Measurements from ENCODE around the gene MAD2L1. TPM values are rescaled to one million over a fixed set of nuclear protein-coding genes. Genes with fewer than 3 reads are reported as not detected.

Gene MAD2L1
- total RNA-seq, 1 experiment from 2014 or later = 43.7 TPM

DNA sequence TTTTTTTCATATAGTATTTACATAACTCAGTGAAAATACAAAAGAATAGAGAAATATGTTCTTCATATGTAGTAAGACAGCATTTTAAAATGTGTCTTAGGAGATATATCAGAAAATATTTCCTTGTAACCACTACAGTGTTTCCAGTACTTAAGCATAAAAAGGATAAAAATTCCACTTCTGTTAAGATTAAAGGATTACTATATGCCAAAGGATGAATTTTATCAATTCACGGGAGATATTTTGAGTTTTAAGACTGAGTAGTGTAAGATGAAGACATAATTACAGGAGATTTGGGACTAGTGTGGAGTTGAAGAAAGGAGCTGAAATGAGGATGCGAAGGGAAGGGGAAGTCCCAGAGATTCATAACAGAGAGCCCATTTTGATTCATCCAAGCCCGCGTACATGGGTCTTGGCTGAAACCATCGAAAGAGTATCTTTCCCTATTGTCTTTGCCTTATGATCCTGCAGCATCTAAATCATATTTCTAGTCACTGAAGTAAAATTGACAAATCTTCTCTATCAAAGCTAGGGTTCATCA is 58.7 kb downstream of the MAD2L1 start:
- no peaks in the 10 kb centered on the region for H3K4me1 ChIP-seq (ENCODE audit: control insufficient read depth, insufficient read depth, low read length)
- H3K36me3 ChIP-seq (ENCODE audit: control insufficient read depth, insufficient read depth, low read length) = no peaks in the 10 kb centered on the region
- TF ChIP-seq SIN3A (IDR thresholded peaks at IDR 0.05; ENCODE audit: borderline replicate concordance, insufficient read depth, low read depth, low read length) = no peak
- no peak overlapping the region for H3K27ac ChIP-seq (ENCODE audit: low read length)
- intact Hi-C loops (cut with micrococcal nuclease; ENCODE audit: unreplicated experiment) (no loop called here), in situ Hi-C loops (cut with HindIII; ENCODE audit: low pct_unique_long_range_greater_than_20kb, low sequenced_read_pairs) (no loop called here)
- no peaks in the 10 kb centered on the region for H3K27me3 ChIP-seq (ENCODE audit: control insufficient read depth, insufficient read depth, low read length)
- ChIA-PET POLR2A (no interaction called here), CTCF (no interaction called here)
- no TSS peak for BruUV-seq (replicated peaks)
- DNase-seq (ENCODE audit: low read depth, low spot score) (no peak), ATAC-seq (no peak)
- H3K9me3 ChIP-seq (ENCODE audit: control insufficient read depth, insufficient read depth, low read depth, low read length) = no peaks in the 10 kb centered on the region
- H3K4me3 ChIP-seq (ENCODE audit: low read depth in 2 of 2, low read length in 2 of 2) = no peak overlapping the region

DNA sequence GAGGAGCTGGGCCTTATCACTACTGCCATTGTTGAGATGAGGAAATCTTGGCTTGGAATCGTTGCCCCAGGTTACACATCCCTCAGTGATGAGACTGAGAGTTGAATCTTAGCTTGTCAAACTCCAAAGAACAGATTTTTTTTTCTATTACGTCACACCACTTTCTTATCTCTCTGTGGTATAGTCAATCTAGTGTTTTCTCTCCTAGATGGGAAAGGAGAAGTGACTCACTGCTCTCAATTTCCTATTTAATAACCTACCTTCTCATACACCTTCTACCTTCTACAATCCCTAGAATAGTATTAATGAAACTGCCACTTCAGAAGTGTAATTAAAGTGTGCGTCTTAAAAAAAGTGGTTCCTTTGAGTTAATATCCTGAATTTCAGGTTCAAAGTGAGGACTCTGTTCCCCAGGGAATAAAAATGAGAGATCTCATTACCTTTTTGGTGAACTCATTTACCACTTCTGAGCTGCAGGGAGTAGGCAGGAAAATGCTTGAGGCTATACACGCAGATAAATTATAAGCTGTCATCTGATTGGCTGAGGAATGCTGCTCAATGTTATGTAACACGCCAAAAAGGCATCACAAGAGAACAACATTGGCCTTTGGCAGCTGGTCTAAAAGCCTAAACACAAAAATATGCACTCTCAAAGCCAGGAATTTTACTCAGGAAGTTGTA is 59.3 kb downstream of the MAD2L1 start:
- no peak for DNase-seq (ENCODE audit: low read depth, low spot score)
- no TSS peak for BruUV-seq (replicated peaks)
- no peaks in the 10 kb centered on the region for H3K4me1 ChIP-seq (ENCODE audit: control insufficient read depth, insufficient read depth, low read length)
- no peak overlapping the region for H3K27ac ChIP-seq (ENCODE audit: low read length)
- in situ Hi-C loops (cut with HindIII; ENCODE audit: low pct_unique_long_range_greater_than_20kb, low sequenced_read_pairs) (no loop called here), intact Hi-C loops (cut with micrococcal nuclease; ENCODE audit: unreplicated experiment) (no loop called here)
- no peaks in the 10 kb centered on the region for H3K27me3 ChIP-seq (ENCODE audit: control insufficient read depth, insufficient read depth, low read length)
- ATAC-seq = no peak
- no peaks in the 10 kb centered on the region for H3K36me3 ChIP-seq (ENCODE audit: control insufficient read depth, insufficient read depth, low read length)
- TF ChIP-seq TCF7L2 (IDR thresholded peaks at IDR 0.05; ENCODE audit: low read depth, low read length) = no peak
- TF ChIP-seq REST (IDR thresholded peaks at IDR 0.05; ENCODE audit: insufficient read depth in 1 of 2, low read depth in 2 of 2, low read length in 1 of 2) = no peak
- no peak for TF ChIP-seq POLR2AphosphoS5 (IDR thresholded peaks at IDR 0.05; ENCODE audit: low read depth, low read length)
- TF ChIP-seq, protein P1, sequence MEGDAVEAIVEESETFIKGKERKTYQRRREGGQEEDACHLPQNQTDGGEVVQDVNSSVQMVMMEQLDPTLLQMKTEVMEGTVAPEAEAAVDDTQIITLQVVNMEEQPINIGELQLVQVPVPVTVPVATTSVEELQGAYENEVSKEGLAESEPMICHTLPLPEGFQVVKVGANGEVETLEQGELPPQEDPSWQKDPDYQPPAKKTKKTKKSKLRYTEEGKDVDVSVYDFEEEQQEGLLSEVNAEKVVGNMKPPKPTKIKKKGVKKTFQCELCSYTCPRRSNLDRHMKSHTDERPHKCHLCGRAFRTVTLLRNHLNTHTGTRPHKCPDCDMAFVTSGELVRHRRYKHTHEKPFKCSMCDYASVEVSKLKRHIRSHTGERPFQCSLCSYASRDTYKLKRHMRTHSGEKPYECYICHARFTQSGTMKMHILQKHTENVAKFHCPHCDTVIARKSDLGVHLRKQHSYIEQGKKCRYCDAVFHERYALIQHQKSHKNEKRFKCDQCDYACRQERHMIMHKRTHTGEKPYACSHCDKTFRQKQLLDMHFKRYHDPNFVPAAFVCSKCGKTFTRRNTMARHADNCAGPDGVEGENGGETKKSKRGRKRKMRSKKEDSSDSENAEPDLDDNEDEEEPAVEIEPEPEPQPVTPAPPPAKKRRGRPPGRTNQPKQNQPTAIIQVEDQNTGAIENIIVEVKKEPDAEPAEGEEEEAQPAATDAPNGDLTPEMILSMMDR (IDR thresholded peaks at IDR 0.05) = no peak
- no peak for TF ChIP-seq SIN3A (IDR thresholded peaks at IDR 0.05; ENCODE audit: borderline replicate concordance, insufficient read depth, low read depth, low read length)
- CTCF ChIA-PET = no interaction called here
- POLR2A ChIA-PET = no interaction called here
- H3K4me3 ChIP-seq (ENCODE audit: low read depth in 2 of 2, low read length in 2 of 2) = no peak overlapping the region
- H3K9me3 ChIP-seq (ENCODE audit: control insufficient read depth, insufficient read depth, low read depth, low read length) = no peaks in the 10 kb centered on the region

Data from Panc1 (cell line).